ENCODE data around the gene SH2D4B.

The SH2D4B gene

DNA sequence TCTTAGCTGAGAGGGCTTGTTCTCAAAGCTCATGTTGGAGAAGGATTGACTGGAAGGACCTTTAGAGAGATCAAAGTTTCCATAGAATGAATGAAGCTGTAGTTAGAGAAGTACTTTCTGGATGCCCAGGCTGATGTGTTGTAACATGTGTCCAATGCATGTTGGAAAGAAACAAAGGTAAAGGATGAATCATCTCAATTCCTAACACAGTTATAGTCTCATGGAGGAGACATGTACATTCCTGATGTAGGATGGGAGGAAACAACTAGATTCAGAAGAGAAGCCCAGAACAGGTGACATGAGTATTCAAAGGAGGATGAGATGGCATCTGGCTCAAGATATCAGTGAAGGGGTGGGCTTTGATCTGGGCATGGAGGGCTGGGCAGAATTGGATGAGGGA lies 152.7 kb downstream of the SH2D4B start:
- no peaks in the 10 kb centered on the region for H3K36me3 ChIP-seq
- no peak for DNase-seq
- TF ChIP-seq, protein P1, sequence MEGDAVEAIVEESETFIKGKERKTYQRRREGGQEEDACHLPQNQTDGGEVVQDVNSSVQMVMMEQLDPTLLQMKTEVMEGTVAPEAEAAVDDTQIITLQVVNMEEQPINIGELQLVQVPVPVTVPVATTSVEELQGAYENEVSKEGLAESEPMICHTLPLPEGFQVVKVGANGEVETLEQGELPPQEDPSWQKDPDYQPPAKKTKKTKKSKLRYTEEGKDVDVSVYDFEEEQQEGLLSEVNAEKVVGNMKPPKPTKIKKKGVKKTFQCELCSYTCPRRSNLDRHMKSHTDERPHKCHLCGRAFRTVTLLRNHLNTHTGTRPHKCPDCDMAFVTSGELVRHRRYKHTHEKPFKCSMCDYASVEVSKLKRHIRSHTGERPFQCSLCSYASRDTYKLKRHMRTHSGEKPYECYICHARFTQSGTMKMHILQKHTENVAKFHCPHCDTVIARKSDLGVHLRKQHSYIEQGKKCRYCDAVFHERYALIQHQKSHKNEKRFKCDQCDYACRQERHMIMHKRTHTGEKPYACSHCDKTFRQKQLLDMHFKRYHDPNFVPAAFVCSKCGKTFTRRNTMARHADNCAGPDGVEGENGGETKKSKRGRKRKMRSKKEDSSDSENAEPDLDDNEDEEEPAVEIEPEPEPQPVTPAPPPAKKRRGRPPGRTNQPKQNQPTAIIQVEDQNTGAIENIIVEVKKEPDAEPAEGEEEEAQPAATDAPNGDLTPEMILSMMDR (IDR thresholded peaks at IDR 0.05; ENCODE audit: low read depth, low read length): no peak
- no peaks in the 10 kb centered on the region for H3K27me3 ChIP-seq (ENCODE audit: insufficient read depth, low read depth, severe bottlenecking)
- no peaks in the 10 kb centered on the region for H3K9me3 ChIP-seq (ENCODE audit: severe bottlenecking)
- H3K27ac ChIP-seq: no peak overlapping the region
- H3K4me3 ChIP-seq (ENCODE audit: low read depth, low read length): no peak overlapping the region

DNA sequence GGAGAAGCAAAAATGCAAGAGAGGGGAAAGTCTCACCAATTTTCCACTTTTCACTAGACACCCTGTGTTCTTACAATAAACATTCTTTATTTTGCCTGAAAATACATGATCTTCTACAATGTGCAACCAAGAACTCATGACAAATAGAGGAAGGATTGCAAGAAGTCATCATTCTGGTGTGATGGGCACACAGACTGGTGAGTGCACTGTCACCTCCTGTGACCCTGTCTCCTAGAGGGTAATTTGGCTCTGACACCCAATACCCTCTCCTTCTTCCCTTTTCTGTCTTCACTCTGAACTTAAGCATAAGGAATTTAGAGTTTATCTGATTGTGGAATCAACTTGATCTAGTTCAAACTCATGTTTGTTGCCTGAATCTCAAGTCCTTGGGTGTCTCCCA lies 153.7 kb downstream of the SH2D4B start:
- TF ChIP-seq, protein P1 (IDR thresholded peaks at IDR 0.05; ENCODE audit: low read depth, low read length): no peak
- H3K36me3 ChIP-seq: no peaks in the 10 kb centered on the region
- no peak overlapping the region for H3K4me3 ChIP-seq (ENCODE audit: low read depth, low read length)
- no peak for DNase-seq
- no peak overlapping the region for H3K27ac ChIP-seq
- no peaks in the 10 kb centered on the region for H3K9me3 ChIP-seq (ENCODE audit: severe bottlenecking)
- H3K27me3 ChIP-seq (ENCODE audit: insufficient read depth, low read depth, severe bottlenecking): no peaks in the 10 kb centered on the region

DNA sequence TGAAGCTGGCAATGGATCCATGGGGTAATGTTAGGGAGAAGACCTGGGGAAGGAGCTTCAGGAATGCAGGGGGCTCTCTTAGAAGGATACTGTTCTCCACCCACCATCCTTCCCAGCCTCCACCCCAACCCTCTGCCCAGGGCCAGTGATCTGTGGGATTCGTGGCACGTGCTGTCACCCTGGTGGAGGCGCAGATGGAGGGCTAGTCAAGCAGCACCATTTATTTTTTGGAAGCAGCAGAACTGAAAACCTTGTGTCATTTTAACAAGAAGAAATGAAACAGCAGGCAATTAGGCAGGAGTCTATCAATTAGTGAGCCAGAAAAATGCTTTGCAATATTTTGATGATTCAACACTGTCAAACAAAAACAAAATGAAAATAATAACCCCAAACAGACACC lies 155.9 kb downstream of the SH2D4B start:
- Histone ChIP-seq H3K9me3 (ENCODE audit: severe bottlenecking) (no peaks in the 10 kb centered on the region), H3K36me3 (no peaks in the 10 kb centered on the region), H3K4me3 (ENCODE audit: low read depth, low read length) (no peak overlapping the region), H3K27ac (no peak overlapping the region), H3K27me3 (ENCODE audit: insufficient read depth, low read depth, severe bottlenecking) (no peaks in the 10 kb centered on the region)
- no peak for DNase-seq
- TF ChIP-seq, protein P1 (IDR thresholded peaks at IDR 0.05; ENCODE audit: low read depth, low read length): no peak

DNA sequence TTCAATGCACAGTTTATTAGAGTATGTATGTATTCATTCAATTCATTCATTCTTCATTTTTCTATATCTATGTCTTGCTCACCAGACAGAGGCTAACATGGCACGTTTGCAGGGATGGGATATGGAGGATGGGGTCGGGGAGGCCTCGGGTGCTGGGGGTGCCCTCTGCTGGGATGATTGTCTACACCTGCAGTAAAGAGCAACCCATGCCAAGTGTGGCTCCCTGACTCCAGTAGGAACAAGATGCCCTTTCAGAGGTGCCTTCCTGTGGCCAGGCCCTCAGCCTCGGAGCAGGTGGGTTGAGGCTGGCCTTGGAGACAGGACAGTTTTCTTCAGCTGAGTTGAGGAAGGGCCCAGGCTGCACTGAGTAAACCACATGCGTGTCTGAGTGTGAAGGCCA lies 157.2 kb downstream of the SH2D4B start:
- no peaks in the 10 kb centered on the region for H3K9me3 ChIP-seq (ENCODE audit: severe bottlenecking)
- no peak overlapping the region for H3K4me3 ChIP-seq (ENCODE audit: low read depth, low read length)
- H3K27ac ChIP-seq: no peak overlapping the region
- no peak for DNase-seq
- TF ChIP-seq, protein P1 (IDR thresholded peaks at IDR 0.05; ENCODE audit: low read depth, low read length): peak; percentile 21; the same call in 1 of the 2 replicates
- no peaks in the 10 kb centered on the region for H3K27me3 ChIP-seq (ENCODE audit: insufficient read depth, low read depth, severe bottlenecking)
- no peaks in the 10 kb centered on the region for H3K36me3 ChIP-seq
